Activated naive CD8-positive, alpha-beta T cell treated with anti-CD3 and anti-CD28 coated beads, Interleukin-2, amount 50 U/mL, for 16 hours (primary cell): ENCODE results near the gene PLEKHA5.
"Not testable (repeated sequence)": the region's sequence is repeated elsewhere in the genome, so short reads cannot be mapped to it uniquely, and the experiment has no call there.

Experiments used
- DNase-seq: peaks from one replicate; pipeline ENCODE4 v3.0.0-alpha.2; 2020; ENCODE audit warnings: low read depth, low spot score

The PLEKHA5 gene, protein sequence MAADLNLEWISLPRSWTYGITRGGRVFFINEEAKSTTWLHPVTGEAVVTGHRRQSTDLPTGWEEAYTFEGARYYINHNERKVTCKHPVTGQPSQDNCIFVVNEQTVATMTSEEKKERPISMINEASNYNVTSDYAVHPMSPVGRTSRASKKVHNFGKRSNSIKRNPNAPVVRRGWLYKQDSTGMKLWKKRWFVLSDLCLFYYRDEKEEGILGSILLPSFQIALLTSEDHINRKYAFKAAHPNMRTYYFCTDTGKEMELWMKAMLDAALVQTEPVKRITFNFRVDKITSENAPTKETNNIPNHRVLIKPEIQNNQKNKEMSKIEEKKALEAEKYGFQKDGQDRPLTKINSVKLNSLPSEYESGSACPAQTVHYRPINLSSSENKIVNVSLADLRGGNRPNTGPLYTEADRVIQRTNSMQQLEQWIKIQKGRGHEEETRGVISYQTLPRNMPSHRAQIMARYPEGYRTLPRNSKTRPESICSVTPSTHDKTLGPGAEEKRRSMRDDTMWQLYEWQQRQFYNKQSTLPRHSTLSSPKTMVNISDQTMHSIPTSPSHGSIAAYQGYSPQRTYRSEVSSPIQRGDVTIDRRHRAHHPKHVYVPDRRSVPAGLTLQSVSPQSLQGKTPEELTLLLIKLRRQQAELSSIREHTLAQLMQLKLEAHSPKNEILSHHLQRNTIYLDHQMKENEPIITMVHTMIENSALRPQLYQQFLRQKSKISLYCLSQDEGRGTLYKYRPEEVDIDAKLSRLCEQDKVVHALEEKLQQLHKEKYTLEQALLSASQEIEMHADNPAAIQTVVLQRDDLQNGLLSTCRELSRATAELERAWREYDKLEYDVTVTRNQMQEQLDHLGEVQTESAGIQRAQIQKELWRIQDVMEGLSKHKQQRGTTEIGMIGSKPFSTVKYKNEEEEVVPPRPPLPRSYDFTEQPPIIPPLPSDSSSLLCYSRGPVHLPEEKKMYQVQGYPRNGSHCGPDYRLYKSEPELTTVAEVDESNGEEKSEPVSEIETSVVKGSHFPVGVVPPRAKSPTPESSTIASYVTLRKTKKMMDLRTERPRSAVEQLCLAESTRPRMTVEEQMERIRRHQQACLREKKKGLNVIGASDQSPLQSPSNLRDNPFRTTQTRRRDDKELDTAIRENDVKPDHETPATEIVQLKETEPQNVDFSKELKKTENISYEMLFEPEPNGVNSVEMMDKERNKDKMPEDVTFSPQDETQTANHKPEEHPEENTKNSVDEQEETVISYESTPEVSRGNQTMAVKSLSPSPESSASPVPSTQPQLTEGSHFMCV

DNA sequence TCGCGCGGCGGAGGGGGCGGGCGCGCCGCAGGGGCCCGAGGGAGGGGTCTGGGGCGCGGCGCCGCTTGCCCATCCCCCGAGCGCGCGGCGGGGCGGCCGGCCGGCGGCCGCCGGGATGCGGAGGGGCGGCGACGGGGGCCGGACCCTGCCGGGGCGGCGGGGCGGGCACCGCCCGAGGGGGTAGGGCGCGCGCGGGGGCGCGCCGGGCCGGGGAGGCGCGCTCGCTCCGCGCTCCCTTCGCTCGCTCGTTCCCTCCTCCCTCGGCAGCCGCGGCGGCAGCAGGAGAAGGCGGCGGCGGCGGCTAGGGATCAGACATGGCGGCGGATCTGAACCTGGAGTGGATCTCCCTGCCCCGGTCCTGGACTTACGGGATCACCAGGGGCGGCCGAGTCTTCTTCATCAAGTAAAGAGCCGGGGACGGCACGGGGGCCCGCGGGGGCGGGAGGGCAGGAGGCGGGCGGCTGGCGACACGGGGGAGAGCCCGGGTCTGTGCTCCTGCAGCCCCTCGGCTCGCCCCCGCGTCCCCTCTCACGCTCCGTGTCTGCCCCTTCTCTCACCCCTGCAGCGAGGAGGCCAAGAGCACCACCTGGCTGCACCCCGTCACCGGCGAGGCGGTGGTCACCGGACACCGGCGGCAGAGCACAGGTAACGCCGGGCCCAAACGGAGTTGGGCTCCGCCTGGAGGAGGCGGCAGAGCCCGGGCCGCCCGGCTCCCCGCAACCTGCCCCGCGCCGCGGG lies at the start of gene PLEKHA5:
Gene PLEKHA5 (plus strand): TSS at position 248 of the 738 bp plus-strand sequence. CDS start 67 bp downstream, at position 315.
- DNase-seq = no peak

DNA sequence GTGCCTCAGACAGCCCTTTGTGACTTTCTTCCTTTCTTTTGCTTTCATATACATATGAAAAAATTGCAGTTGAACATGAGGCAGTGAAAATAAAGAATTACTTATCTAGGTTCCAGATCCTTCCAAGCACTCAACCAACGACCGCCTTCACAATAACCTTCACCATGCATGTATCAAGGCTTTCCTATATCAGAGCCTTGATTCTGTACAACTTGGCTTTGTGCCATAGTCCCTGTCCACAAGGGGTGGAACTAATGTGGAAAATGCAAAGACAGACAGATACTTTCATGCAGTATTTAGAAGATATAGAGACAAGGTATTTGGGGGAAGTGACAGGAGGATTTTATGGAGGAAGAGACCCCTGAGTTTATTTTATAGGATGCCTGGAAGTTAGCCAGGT lies 48.6 kb upstream of the PLEKHA5 start:
- DNase-seq = no peak

DNA sequence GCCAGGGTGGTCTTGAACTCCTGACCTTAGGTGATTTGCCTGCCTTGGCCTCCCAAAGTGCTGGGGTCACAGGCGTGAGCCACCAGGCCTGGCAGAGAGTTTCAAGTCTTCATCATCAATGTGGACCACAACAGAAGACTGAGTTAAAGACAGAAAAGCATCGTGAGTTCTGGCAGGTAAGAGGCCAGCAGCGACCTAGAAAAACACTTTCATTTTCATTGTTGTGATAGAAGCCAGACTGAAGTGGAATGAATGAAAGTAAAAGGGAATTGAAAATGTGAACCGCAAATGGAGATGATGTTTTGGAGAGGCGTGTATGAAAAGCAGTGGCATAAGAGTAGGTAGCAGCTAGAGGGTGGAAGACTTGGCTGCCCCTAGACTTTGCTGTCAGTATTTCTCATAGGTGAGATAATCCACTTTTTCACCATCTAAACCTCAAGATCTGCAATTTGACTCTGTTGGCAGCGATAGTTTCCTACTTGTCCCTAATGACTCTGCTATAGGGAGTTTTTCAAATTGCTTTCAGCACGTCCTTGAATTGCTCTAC lies 47.1 kb upstream of the PLEKHA5 start:
- DNase-seq = no peak

DNA sequence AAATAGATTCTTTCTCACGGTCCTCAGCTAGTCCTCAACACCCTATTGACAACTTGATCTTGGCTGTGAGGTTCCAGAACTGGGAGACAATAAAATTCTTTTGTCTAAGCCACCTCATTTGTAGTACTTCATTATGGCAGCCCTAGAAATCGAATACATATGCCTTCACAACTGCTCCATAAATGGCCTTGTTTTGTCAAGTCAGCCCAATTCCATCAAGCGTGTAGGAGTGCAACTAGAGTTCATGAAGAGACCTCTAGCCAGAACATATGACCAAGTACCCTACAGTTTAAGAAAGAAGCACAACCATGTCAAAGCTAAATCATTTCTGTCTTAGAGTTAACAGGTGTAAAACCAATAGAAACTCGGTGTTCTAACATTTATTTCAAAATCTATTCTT lies 45.0 kb upstream of the PLEKHA5 start:
- no peak for DNase-seq

DNA sequence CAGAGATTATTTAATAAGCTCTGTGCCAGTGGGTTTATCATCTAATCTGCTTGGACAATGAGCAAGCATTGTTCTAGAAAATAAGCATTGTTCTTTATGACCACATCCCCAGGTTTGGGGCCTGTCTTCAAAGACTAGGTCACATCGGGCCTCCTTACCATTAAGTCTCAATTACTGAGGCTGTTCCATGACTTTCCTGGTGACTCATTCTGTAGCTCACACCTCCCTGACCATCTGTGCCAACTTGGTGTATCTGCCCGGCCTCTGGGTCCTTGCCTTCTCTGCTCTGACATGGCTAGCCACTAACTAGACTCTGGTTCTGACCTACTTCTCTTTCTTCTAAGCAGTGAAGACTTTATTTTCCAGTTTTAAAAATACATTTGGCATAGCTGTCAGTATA lies 44.4 kb upstream of the PLEKHA5 start:
- no peak for DNase-seq

DNA sequence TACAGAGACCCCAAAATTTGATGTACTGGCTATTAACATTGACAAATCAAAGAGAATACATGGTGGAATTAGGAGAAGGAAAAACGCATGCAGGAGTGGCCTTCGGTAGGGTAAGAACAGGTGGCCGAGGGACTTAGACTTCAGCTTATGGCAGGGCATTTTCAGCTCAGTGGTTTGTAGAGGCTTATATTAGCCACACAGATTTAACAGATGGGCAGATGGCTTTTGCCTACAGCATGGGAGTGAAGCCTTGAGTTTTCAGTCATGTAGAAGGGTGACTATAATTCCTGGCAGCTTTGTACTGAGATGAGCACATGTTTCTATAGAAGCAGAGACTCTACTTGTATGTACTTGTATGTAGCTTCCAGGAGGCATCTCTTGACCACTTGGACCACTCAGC lies 40.9 kb upstream of the PLEKHA5 start:
- DNase-seq = no peak

DNA sequence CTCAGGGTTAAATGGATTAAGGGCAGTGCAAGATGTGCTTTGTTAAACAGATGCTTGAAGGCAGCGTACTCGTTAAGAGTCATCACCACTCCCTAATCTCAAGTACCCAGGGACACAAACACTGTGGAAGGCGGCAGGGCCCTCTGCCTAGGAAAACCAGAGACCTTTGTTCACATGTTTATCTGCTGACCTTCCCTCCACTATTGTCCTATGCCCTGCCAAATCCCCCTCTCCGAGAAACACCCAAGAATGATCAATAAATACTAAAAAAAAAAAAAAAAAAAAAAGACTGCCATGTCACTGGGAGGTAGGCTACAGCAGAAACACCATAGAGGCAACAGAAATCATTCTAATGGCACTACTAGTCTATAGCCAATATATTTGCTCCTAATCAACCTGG lies 37.1 kb upstream of the PLEKHA5 start:
- DNase-seq = not testable (repeated sequence)

DNA sequence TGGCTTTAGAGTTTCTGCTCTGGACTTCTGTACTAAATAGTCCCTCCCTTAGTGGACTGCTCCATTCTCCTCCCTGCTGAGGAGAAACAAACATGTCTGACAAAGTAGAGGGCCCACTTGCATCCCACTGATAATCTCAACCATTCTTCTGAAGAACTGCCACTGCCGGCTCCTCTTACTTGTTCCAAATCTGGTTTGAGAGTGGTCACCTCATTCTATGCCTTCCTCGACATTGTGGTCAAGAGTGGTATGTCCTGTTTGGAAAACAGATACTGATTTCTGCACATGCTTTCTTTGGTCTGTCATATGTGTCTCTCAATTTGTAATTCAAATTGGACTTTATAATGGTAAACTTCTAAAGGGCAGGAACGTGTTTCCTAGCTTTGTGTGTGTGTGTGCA lies 36.3 kb upstream of the PLEKHA5 start:
- DNase-seq = no peak

DNA sequence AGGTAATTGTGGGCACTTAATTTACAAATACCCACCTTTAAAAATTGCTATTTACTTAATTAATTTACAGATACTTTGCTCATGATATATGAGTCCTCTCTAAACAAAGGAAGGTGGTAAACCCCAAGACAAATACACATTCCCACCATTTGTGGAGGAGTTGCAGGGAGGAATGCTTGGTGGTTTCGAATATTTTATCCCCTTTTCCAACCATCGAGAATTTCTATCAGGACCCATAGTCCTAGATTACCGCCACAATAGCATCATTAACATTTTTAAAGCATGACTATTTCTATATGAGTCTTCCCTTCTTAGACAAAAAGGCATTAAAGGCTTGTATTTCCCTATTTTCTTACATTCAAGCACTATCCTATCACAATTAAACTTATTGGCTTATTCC lies 34.2 kb upstream of the PLEKHA5 start:
- DNase-seq = no peak

DNA sequence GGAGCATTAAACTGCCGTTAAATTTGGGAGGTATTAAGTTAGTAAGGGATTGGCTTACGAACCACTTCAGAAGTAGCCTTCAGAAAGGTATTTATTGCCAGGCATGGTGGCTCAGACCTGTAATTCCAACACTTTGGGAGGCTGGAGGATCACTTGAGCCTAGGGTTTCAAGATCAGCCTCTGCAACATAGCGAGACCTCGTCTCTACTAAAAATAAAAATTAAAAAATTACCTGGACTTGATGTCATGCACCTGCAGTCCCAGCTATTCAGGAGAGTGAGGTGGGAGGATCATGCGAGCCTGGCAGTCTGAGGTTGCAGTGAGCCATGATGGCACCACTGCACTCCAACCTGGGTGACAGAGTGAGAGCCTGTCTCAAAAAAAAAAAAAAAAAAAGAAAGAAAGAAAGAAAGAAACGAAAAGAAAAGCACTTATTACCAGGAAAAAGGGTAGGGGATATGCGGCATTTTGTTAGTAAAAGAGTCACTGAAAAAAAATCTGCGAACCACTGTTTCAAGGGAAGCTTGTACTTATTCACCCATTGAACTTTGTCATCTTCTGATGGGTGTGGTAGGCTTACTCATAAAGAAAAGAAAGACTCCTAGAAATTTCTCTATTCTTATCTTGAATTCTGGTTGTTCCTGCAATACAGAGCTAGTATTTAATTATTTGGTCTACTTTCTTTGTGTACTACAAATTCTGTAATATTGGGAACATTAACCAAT lies 33.6 kb upstream of the PLEKHA5 start:
- no peak for DNase-seq

DNA sequence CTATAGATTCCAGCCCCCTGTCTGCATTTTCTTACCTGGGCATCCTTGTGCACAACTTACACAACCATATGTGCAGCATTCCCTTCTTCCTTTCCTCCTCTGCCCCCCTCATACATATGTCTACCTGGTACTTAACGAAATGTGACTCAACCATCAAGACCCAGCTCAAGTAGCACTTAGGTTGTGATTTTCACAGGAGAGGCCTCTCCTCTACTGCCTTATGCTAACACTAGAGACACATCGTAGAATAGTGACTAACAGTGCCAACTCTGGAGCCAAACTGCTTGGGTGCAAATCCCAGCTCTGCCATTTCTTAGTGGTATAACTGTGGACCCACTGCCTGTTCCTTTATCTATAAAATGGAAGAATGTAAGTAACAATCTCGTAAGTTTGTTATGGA lies 24.1 kb upstream of the PLEKHA5 start:
- no peak for DNase-seq

DNA sequence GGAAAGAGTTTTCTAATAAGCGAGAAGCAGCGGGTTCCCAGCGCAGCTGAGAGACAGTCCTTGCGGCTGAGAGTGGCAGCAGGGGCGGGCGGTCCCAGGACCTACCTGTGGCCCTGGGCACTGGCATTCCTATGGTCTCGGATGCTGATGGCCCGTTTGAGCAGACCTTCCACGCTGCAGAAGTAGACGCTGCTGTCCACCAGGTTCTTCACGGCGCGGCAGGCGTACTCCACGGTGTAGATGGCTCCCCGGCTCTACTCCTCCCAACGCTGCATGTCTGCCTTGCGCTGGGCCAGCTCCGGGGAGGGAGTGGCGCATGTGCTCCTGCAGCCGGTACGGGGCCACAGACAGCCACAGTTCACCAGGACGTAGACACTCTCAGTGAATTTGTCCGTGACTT lies 21.8 kb upstream of the PLEKHA5 start:
- DNase-seq = no peak

DNA sequence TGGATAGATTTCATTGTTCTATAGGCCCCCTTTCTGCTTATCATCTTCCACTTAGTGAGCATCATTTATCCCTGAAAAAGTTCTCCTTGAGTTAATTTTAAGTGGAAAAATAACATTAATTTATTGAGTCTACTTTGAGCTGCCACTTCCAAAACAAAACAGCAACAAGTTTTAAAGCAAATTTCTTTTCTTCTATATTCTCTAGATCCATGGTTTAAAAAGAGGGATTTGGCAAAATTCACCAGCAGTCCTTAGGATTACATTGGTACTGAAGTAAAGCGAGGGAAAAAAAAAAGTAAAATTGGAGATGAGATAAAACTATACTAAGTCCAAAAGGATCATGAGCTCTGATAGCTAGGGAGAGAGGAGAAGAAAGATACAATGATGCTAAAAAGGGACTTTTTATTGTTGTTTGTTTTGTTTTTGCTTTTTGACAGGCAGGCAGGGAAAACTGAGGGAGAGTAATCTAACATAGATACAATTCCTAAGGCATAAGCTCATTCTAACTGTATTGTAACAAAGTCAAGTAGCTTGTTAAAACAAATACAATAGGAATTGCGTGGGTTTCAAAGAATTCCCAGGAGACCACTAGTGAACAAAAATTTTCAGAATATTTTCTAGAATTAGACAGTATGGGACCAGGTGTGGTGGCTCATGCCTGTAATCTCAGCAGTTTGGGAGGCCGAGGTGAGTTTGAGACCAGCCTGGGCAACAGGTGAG lies 19.2 kb upstream of the PLEKHA5 start:
- no peak for DNase-seq

DNA sequence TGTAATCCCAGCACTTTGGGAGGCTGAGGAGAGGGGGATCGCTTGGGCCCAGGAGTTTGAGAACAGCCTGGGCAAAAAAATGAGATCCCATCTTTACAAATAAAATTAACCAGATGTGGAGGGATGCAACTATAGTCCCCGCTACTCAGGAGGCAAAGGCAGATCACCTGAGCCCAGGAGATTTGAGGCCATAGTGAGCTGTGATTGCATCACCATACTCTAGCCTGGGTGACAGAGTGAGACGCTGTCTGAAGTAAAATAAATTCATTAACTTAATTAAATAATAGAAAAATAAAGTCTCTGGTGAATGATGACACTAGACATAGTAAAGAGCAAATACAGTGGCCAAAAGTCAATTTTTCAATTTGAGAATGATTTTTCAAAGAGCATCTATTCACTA lies 16.1 kb upstream of the PLEKHA5 start:
- no peak for DNase-seq

DNA sequence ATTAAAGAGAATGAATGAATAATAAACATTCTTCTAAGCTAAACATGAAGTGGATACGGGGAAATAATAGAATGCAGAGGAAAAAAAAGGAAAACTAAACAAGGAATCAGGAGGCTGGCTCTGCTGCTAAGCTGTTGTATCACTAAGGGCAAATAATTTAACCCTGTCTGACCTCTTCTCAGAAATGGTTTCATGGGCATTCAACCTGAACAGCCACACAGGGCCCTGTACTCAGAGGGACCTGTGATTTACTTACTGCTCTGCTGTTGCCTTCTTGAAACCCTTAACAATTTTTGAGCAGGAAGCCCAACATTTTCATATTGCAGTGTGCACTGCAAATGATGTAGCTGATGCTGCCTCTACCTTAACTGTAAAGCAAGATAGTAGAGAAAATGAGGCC lies 14.2 kb upstream of the PLEKHA5 start:
- DNase-seq = no peak

DNA sequence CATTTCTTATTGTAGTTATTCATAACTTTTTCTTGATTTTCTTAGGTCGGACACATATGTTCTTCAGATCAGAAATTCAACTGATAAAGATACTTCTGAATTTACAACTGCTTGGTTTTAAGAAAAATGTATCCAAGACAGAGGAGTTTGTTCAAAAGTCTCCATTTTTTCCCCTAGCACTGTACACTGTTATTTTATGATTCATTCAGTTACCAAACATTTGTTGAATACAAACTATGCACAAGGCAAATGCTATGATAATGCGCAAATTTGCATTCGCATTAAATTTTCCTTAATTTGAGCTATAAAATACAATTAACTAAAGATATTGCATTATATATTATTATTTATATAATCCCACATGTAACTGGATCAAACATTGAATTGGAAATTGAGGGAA lies 10.1 kb upstream of the PLEKHA5 start:
- DNase-seq = no peak

DNA sequence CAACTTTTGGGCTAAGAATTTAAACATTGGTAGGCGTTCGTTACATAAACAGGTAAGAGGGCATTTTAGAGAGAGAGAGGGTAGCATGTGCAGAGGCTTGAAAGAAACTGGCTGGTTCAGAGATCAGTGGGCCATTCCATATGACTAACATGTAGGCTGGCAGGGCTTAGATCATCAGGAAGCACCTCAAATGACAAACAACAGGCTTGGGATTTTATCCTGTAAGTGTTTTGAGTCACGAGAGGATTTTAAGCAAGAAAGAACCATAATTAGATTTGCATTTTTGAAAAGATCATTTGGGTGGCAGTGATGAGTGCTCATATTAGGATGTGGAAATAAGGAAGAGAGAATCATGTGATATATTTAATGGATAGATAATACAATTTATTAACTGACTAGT lies 8.7 kb upstream of the PLEKHA5 start:
- no peak for DNase-seq

DNA sequence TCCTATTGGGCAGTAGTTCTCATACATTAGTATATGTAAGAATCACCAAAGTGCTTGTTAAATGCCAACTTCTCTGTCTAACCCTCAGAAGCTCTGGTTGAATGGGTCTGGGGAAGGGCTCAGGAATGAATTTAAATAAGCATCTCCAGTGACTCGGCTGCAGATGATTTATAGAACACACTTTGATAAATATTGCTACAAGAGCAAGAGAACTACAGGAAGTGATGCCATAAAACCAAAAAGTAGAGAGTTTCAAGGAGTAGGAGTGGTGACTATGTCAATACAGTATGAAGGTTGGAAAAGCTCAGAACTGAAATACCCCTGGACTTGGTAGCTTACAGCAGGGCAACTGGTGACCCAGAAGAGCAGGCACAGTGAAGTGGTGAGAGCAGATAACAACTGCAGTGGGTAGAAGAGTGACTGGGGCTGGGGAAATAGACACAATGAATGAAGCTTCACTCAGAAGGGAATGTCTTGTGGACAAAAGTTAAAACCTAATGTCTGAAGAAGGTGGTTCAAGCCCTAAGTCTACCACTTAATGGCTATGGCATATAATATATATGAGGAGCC lies 8.0 kb upstream of the PLEKHA5 start:
- DNase-seq = no peak

DNA sequence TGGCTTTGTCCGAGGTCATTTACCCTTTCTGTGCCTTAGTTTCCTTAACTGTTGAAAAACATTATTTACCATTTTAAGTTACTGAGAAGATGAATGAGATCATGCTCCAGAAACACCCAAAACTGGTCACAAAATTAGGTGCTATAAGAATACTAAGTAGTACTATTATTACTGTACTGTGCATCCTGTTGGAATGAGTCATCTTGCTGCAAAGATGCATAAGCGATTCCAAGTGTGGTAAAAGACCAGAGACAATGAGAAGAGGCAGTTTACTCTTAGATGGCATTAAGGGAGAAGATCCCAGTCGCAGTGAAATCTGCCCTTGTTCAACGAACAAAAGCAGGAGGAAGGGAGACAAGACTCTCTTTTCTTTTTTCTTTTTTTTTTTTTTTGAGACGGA lies 4.2 kb upstream of the PLEKHA5 start:
- no peak for DNase-seq
